Stimulated activated CD4-positive, alpha-beta T cell treated with anti-CD3 and anti-CD28 coated beads, Interleukin-4, amount 100 ng/mL, for 48 hours (primary cell): ENCODE results near the gene FRMPD1.
"Not testable (repeated sequence)": the region's sequence is repeated elsewhere in the genome, so short reads cannot be mapped to it uniquely, and the experiment has no call there.

Experiments
- DNase-seq, 2 donors: peaks; one replicate each; pipeline ENCODE4 v3.0.0-alpha.2; 2020; ENCODE audit warnings: low read depth in 2 of 2

Gene FRMPD1

DNA sequence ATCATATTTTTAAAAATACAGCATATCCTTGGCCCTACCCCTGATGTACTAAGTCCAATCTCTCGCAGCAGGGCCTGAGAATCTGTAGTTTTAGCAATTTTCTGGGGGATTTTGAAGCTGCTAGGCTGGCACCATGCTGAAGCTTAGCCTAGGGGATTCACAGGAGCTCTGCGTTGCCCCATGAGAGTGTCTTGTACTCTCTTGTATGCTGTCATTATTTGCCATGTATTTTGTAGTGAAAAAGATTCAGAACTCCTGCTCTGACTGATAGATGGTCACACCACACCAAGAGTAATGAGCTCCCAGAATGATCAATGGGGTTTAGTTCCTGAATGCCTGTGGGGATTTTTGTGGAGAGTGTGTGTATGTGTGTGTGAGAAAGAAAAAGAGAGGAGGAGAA is 82.2 kb downstream of the FRMPD1 start:
- no peak for DNase-seq

DNA sequence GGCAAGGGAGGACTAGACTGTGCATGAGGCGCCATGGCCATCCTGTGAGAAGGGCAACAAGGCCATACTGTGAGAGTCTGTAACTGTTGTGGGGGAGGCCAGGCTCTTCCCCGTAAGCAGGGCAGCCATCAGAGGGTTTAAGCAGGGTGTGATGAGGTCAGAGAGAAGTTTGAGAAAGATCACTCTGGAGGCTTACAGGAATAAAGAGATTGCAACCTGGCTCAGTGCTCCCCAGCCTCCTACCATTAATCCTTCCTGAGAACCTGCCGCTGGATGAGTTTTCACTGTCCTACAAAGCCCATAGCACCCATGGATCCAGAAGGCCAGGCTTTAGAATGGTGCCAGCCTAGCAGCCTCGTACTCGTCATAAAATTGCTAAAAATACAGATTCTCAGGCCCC is 88.5 kb downstream of the FRMPD1 start:
- DNase-seq = no peak

DNA sequence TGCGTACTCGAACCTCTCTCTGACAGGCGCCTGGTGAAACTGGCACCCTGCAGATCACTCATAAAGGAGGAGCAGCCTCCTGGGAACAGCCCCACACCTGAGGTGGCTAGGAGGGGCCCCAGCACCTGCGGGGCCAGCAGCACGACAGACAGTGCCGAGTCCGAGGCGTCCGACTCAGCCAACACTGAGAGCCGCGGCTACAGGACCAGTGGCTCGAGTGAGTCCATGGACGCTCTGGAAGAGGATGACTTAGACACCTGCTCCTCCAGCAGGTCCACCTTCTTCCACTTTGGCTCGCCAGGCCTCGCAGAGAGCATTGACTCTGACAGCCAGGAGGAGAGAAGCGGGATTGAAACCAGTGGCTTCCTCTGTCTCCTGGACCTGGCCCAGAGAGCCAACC is 89.4 kb downstream of the FRMPD1 start:
- DNase-seq = no peak

DNA sequence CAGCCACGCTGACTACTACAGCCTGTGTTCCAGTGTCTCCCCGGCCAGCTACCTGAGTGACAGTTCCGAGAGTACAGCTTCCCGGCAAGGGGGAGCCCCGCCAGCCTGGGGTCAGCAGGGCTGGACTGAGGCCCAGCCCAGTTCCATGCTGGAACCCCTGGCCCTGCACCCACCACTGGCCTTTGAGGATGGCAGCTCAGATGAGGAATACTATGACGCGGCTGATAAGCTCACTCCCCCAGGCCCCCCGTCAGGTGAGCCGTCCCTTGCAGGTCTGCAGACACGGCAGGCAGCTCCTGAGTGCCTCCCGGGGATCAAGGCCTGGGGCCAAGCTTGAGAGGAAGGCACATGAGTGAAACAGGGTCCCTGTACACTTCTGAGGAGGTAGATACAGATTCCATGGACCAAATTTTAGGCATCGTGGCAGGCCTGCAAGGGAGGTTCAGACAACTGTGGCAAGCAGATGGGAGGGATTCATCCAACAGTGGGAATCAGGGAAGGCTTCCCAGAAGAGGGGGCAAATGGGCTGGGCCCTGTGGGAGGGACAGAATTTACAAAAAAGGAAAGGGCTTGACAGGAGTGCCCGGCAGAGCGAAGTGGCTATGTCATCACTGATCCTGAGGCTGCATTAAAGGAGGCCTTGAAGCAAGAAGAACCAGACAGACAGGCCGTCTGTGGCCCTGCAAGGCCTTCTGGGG is 90.0 kb downstream of the FRMPD1 start:
- no peak for DNase-seq

DNA sequence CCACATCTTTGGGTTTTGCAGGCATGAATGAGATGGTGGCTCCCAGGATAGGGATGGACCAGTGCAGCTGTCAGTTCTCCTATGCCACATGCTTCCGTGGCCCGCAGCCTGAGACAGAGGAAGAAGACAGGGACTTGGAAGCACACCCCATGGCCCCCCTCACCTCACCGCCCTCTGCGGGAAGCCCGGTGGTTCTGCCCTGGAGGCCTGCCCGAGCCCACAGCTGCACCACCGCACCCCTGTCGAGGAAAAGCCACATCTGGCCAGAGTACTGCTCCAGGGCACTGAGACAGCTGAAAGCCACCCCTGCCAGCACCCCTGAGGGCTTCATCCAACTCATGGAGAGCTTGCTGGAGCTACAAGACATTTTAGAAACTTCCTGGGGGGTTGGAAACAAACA is 95.2 kb downstream of the FRMPD1 start:
- no peak for DNase-seq

DNA sequence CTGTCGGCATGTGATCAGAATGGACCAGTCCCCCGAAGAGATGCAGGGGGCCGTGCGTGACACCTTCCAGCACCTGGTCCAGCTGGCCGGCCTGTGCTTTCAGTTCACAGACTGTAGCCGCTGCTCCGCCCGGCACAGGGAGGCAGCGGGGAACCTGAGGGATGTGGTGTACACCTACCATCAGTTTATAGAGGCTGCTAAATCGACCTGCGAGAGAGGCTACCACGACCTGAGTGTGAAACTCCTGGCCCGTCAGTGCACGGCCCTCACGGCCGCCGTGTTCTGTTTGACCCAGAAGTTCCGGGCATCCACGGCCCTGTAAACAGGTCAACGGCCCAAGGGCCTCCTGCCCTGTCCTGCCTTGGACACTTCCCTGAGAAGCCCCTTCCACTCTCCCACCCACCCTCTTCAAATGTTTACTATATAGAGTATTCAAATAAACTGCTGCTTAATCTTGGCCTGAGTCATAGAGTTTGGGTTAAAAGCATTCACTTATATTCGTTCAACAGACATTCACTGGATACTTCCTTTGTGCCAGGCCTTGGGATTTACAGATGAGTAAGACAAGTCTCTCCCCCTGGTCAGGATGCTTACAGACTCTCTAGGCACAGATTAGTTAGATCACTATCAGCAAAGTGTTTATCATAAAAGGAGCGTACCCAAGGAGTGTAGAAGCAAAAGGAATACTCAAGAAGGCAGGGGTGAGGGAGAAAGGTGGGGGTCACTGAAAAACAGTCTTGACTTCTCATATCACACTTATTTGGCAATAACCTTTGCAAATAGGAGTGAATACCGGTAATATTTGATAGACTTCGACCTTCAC is 95.9 kb downstream of the FRMPD1 start:
- no peak for DNase-seq

DNA sequence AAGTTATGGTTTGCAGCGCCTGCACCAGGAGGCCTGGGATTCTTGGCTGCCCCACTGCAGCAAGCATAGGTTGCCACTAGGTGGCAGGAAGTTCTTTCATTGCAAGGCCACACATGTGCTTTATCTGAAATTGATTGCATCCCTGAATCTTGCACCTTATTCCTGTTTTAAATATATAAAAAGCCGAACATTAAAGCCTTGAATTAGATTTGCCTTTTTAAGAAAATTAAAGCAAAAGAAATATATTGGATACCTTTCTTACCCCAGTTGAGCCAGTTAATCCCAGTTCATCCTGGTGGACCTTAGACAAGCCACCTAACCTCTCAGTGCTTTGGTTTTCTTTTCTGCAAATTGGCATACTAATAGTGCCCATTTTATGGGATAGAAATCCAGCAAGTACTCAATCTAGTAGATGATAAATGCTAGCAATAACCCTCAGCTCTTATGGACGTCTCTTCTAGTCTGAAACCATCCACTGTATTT is 96.6 kb downstream of the FRMPD1 start:
- peak; percentile 45 to 50 for DNase-seq

DNA sequence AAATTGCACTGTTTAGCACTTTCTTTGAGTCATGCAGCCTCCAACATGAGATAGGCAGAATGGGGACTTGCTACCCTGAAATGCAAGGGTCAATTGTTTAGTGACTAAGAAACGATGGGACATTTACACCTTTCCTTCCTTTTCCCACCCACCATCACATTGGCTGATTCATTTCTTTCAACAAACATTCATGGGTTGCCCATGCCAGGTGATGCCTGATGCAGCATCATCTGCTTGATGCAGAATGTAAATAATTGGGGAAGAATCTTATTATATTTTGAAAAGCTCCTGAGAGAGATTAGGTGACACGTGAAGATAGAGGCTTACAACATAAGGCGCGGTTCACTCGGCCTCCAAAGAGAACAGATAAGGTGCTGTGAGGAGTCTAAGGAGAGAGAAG is 98.4 kb downstream of the FRMPD1 start:
- DNase-seq = no peak

DNA sequence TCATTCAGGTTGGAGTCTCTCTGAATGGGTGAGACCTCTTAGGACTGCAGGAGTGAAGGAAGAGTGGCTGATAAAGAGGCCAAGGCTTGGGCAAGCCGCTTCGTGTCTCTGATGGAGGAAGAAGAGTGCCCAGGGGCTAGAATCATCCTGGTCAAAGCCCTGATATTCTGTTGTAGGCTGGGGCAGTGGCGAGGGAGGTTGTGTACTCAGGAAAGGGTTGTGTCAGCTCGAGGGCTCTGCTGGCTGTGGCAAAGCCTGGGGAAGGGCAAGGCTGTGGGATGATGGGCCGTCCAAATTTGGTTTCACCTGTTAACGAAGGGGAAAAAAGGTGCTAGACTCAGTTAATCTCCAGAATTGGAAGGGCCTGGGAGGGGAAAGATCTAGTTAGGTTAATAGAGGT is 100.4 kb downstream of the FRMPD1 start:
- no peak for DNase-seq

DNA sequence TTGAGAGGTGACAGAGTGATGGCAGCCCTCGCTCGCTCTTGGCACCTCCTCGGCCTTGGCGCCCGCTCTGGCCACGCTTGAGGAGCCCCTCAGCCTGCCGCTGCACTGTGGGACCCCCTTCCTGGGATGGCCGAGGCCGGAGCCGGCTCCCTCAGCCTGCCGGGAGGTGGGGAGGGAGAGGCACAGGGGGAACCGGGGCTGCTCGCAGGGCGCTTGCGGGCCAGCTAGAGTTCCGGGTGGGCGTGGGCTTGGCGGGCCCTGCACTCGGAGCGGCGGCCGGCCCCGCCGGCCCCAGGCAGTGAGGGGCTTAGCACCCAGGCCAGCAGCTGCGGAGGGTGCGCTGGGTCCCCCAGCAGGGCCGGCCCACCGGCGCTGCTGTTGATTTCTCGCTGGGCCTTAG is 101.0 kb downstream of the FRMPD1 start:
- not testable (repeated sequence) for DNase-seq

DNA sequence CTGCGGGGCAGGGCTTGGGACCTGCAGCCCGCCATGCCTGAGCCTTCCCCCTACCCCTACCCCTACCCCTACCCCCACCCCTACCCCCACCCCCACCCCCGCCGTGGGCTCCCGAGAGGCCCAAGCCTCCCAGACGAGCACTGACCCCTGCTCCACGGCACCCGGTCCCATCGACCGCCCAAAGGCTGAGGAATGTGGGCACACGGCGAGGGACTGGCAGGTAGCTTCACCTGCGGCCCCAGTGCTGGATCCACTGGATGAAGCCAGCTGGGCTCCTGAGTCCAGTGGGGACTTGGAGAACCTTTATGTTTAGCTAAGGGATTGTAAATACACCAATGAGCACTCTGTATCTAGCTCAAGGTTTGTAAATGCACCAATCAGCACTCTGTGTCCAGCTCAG is 101.4 kb downstream of the FRMPD1 start:
- not testable (repeated sequence) for DNase-seq

DNA sequence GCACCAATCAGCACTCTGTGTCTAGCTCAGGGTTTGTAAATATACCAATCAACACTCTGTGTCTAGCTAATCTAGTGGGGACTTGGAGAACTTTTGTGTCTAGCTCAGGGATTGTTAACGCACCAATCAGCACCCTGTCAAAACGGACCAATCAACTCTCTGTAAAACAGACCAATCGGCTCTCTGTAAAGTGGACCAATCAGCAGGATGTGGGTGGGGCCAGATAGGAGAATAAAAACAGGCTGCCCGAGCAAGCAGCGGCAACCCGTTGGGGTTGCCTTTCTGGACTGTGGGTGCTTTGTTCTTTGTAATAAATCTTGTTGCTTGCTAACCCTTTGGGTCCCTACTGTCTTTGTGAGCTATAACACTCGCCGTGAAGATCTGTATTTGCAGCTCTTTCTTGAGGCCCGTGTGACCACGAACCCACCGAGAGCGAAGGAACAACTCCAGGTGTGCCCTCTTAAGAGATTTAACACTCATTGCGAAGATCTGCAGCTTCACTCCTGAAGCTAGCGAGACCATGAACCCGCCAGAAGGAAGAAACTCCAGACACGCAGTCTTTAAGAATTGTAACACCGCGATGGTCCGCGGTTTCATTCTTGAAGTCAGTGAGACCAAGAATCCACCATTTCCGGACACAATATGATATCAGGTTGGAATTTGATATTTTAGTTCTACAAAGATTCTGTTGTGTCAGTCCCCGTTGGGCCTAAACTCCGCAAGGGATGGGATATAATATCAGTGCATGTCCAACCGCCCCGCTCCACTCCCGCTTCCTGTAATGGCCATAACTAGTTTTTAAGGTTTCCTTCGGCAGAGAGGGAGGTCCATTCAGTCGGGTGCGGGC is 102.1 kb downstream of the FRMPD1 start:
- DNase-seq = peak in 1 of 2 donors; percentile 7

DNA sequence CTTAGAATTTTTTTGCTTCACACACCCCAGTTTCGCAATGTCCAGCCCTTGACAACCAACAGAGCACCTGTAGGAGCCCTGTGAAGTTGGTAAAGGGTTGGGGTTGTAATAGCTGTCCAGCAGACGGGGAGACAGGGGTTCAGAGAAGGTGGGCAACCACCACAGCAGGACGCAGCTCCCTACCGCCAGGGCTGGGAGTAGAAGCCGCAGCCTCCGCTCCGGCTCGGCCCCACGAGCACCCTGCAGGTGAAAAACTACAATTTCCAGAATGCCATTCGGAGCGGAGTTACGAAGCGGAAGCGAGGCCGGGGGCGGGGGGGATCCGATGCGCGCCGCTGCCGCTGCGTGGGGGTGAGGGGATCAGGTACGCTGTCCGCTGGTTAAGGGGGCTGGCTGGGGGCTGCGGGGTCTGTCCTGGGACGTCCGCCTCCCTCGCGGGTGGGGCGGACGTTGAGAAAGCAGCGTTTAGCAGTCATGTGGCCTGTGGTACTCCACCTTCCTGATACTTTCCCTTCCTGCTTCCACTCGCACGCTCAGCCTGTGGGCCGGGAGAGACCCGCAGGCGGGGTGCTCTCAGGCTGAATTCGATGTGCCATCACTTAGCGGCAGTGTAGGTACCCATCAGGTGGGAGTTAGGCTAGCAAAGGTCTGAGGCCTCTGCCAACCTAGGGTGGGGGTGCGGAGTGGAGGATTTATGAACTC is 102.9 kb downstream of the FRMPD1 start, which contains the start of gene TRMT10B:
TSS of gene TRMT10B (plus strand) at position 317 of the 702 bp plus-strand sequence. CDS start 8,127 bp downstream, outside the sequence.
- peak; percentile 68 to 72 for DNase-seq

DNA sequence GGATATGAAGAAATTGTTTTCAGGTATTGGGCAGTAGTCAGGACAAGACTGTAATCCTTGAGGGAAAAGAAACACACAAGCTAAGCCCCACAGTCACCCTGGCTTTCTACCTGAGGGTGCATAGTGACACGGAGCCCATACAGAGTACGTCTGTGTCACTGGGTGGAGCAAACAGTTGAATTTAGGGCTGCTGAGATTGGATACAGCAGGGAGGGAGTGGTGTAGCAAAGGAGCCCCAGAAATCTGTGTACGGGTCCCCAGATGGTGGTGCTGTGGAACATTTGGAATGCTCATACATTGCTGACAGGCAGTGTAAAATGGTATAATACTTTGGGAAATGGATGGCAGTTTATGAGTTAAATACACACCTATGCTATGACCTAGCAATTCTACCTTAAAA is 108.0 kb downstream of the FRMPD1 start:
- no peak for DNase-seq

DNA sequence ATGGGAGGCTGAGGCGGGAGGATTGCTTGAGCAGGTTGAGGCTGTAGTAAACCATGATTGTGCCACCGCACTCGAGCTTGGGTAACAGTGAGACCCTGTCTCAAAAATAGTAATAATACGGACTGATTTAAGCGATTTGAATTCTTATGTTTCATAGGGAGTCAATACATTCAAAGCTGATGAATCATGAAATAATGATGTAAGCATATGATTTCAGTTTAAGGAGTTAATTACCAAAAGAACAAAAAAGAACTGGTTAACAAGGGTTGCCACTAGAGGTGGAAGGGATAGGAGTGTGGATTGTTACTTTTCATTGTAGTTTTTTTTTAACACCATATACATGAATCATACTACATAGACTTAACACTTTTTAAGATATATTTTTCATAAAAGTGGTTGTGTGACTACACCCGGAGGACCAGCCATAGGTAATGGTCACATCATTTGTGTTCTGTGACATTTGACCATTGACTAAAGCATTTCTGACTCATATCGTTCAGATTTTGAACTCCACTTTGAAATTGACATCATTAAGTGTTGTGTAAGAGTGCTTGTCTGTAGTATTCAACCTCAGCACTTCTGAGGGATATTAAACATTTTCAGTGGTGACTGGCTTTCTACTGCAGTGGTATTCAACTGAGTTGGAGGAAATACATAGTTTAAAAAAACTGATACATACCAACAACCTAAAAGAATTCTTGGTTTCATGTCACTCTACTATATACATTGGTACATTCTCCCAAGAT is 109.8 kb downstream of the FRMPD1 start:
- DNase-seq = no peak

DNA sequence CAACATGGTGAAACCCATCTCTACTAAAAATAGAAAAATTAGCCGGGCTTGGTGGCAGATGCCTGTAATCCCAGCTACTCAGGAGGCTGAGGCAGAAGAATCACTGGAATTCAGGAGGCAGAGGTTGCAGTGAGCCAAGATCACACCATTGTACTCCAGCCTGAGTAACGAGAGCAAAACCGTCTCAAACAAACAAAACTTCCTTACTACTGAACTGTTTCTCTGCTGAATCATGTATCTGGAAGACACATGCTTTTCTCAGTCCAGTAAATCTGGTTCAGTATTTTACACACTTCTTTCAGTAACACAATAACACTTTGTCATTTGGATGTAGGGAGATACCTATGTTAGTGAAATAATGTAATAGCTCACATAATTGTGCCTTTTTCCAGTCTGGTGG is 110.8 kb downstream of the FRMPD1 start:
- DNase-seq = no peak

DNA sequence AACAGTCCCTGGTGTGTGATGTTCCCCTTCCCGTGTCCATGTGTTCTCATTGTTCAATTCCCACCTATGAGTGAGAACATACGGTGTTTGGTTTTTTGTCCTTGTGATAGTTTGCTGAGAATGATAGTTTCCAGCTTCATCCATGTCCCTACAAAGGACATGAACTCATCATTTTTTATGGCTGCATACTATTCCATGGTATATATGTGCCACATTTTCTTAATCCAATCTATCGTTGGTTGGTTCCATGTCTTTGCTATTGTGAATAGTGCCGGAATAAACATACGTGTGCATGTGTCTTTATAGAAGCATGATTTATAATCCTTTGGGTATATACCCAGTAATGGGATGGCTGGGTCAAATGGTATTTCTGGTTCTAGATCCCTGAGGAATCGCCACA is 114.5 kb downstream of the FRMPD1 start:
- DNase-seq = not testable (repeated sequence)

DNA sequence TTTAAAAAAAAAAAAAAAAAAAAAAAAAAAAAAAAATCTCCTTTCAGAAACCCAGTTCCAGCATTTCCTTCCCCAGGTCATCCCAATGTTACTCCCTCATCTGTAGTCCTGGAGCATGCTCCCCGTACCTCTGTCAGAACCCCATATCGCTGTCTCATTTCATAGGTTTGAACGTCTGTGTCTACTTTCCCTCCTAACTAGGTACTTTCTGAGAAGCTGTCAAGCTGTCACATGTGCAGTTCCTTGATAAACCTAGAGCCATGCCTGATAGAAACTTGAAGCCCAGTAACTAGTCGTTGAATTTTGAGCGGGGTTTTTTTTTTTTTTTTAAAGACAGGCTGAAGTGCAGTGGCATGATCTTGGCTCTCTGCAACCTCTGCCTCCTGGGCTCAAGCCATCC is 118.6 kb downstream of the FRMPD1 start:
- DNase-seq = no peak

DNA sequence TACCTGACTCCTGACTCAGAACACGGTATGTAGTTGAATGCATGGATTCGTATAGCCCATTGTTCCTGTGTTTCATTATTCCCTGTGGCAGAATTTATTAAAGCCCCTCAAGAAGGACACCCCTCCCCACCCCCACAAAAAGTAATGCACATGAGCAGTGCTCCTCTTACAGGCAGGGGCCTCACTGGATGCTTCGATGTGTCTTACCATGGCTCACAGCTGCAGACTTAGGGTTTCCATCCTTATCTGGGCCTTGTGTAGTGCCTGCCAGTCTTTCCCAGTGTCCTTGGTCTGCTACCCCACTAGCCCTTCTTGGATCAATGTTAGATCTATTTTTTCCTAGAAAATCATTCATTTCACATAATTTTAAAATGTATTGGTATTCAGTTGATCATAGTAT is 119.2 kb downstream of the FRMPD1 start:
- DNase-seq = no peak

DNA sequence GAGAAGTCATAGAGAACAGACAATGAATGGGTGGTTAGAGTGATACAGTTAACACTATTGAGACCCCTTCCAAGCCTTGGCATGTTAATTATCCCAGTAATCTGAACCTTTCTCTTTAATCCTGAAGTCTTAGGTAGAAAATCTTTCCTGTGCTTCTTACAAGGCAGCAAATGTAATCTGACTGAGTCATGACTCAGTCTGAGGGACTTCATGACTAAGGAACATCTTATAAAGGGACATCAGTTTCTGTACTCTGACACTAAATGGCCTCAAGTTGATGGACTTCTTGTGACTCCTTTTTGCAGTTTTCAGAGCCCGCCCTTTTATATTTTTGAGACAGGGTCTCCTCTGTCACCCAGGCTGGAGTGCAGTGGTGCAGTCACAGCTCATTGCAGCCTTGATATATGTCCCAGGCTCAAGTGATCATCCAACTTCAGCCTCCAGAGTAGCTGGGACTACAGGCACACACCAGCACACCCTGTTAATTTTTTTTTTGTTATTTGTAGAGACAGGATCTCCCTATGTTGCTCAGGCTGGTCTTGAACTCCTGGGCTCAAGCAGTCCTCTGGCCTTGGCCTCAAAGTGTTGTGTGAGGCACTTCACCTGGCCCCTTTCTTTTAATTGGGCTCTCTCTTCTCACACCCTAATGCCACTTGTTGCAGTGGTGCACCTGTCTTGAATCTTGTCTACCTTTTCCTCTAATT is 124.6 kb downstream of the FRMPD1 start:
- no peak for DNase-seq
